Common myeloid progenitor, CD34-positive (primary cell): ENCODE results near the gene LAP3. TPM values are rescaled to one million over a fixed set of nuclear protein-coding genes. Genes with fewer than 3 reads are reported as not detected.

Experiments
- CTCF ChIA-PET: fragments of 350-600 bp; sonication (Branson Sonifier 250); formaldehyde crosslinking; loops from one replicate; lab custom pipeline; 2021; ENCODE audit warnings: antibody characterized with exemption; lab: Charles Lee
- POLR2A ChIA-PET: fragments of 350-600 bp; sonication (Branson Sonifier 250); formaldehyde crosslinking; loops from one replicate; lab custom pipeline; 2021; ENCODE audit warnings: antibody characterized with exemption; lab: Charles Lee
- DNase-seq, 3 donors: peaks; one replicate each; pipeline versions ENCODE4 v3.0.0 to v3.0.0-alpha.2; 2013
- H3K27ac ChIP-seq, 2 experiments: 1 replicate in 1 of 2; 2 replicates in 1 of 2; pipeline ENCODE4 v1.7.0; 2013; ENCODE audit warnings: inconsistent platforms in 2 of 2, low read length in 2 of 2, mild to moderate bottlenecking in 2 of 2, low read depth in 1 of 2, moderate library complexity in 1 of 2; ENCODE audit not compliant: severe bottlenecking in 2 of 2, insufficient read depth in 1 of 2, poor library complexity in 1 of 2
- H3K27me3 ChIP-seq, 5 experiments: replicated peaks in 2 of 5; 1 replicate in 3 of 5; 2 replicates in 2 of 5; pipeline versions ENCODE4 v1.6.1 to v1.7.0; 2013; ENCODE audit warnings: low read length in 4 of 5, mild to moderate bottlenecking in 2 of 5, moderate library complexity in 2 of 5, inconsistent platforms in 1 of 5; ENCODE audit not compliant: insufficient read depth in 5 of 5, control insufficient read depth in 4 of 5
- H3K36me3 ChIP-seq, 4 experiments: 1 replicate in 2 of 4; 2 replicates in 2 of 4; pipeline versions ENCODE4 v1.6.1 to v1.7.0; 2013; ENCODE audit warnings: low read length in 3 of 4, control low read depth in 1 of 4, mild to moderate bottlenecking in 1 of 4; ENCODE audit not compliant: control insufficient read depth in 4 of 4, insufficient read depth in 4 of 4
- H3K4me1 ChIP-seq, 4 experiments: 1 replicate in 3 of 4; 2 replicates in 1 of 4; pipeline versions ENCODE4 v1.6.1 to v1.7.1; 2013; ENCODE audit warnings: low read length in 3 of 4, mild to moderate bottlenecking in 3 of 4, control low read depth in 1 of 4, inconsistent platforms in 1 of 4, moderate library complexity in 1 of 4; ENCODE audit not compliant: control insufficient read depth in 4 of 4, insufficient read depth in 4 of 4; ENCODE audit errors: control extremely low read depth in 1 of 4
- H3K4me3 ChIP-seq, 7 experiments: 1 replicate in 4 of 7; 2 replicates in 3 of 7; pipeline versions ENCODE4 v1.5.1 to v1.7.0; 2013; ENCODE audit warnings: mild to moderate bottlenecking in 7 of 7, low read length in 6 of 7, moderate library complexity in 6 of 7, inconsistent platforms in 2 of 7, low read depth in 2 of 7, control low read depth in 1 of 7; ENCODE audit not compliant: insufficient read depth in 4 of 7, control insufficient read depth in 1 of 7; ENCODE audit errors: extremely low read depth in 1 of 7
- H3K9me3 ChIP-seq, 5 experiments: 1 replicate in 4 of 5; 2 replicates in 1 of 5; pipeline versions ENCODE4 v1.6.1 to v1.7.1; 2013; ENCODE audit warnings: low read length in 4 of 5, mild to moderate bottlenecking in 2 of 5, inconsistent platforms in 1 of 5, low read depth in 1 of 5, moderate library complexity in 1 of 5; ENCODE audit not compliant: control insufficient read depth in 4 of 5, insufficient read depth in 2 of 5; ENCODE audit errors: control extremely low read depth in 1 of 5
- WGBS: methylation state at CpG from one replicate; pipeline ENCODE4 v1.1.5; 2013; ENCODE audit not compliant: insufficient coverage; 5-methylcytosine and 5-hydroxymethylcytosine counted together
- polyA plus RNA-seq: library from polyadenylated mRNA; unstranded; fragments of 120-200 nt; gene quantifications from one replicate; pipeline ENCODE4 v1.2.1, GENCODE V29; 2013

The LAP3 gene
- polyA plus RNA-seq = 56.9 TPM

DNA sequence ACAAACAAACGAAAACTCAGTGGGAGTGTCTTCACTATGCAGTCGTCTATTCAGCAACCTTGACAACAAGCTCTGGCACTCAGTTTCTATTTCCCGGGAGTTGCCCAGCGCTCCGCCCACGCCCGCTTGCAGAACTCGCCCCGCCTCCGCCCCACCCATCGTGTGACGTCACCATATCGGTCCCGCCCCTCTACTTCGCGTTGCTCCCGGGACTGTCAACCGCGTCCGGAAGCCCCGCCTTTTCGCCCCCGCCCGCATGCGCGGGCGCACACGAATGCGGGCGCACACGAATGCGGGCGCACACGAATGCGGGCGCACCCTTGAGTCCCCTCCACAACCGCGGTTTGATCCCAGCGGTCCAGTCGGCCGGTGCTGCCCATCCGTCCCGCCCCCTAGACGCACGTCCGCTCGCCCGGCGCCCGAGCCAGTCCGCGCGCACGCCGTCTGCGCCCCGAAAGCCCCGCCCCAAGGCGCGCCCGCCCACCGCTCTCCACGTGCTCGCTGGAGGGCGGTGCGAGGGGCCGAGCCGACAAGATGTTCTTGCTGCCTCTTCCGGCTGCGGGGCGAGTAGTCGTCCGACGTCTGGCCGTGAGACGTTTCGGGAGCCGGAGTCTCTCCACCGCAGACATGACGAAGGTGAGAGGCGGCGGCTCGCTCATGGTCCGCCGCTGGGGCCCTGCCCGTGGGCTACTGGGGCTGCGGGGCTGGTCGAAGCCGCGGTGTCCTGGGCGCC is at the start of gene LAP3:
LAP3 (plus strand) TSS at position 267 of the 733 bp plus-strand sequence; CDS start at position 535, 268 bp downstream.
- Histone ChIP-seq H3K4me1 (peaks cover 9 to 23% (median 19%) of the 10 kb centered on the region in 4 experiments), H3K4me3 (peak within 1 kb of the TSS; percentile 62 to 90 (median 85)), H3K36me3 (peaks cover 0 to 19% (median 7%) of the 10 kb centered on the region in 4 experiments), H3K9me3 (no peaks in the 10 kb centered on the region), H3K27ac (peak within 1 kb of the TSS; percentile 72 to 89), H3K27me3 (no peaks in the 10 kb centered on the region)
- CTCF ChIA-PET = no interaction called here
- DNase-seq = peak; percentile 95 to 98 (median 97)
- 0% methylated on average over 71 of the region's 91 CpGs for WGBS
- POLR2A ChIA-PET = interaction anchor here (1.1 kb wide), 1 partner anchor 28 kb away, joined by 3 read pairs; no protein-coding TSS in a partner anchor

DNA sequence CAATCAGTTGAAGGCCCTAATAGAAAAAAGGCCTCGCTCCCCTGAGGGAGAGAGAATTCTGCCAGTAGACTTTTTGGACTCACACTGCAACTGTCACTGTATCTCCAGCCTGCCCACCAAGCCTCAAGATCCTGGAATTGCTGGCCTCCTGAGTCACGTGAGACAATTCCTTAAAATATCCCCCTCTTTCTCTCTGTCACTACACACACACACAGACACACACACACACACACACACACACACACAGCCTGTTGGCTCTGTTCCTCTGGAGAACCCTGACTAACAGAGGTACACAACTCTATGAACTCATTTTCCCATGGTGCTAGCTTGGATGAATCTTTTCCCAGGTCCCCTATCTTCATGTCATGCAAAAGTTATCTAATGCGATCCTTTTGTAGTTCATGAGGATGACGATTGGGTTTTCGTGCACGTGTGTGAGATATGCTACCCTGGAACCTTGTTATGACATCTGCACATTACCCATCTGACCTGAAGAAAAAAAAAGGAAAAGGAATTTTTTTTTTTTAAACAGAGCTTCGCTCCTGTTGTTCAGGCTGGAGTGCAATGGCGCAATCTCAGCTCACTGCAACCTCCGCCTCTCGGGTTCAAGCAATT is 48.3 kb upstream of the LAP3 start:
- WGBS = 96% methylated on average over 7 of the region's 10 CpGs
- no peak for DNase-seq
- POLR2A ChIA-PET = no interaction called here
- no peaks in the 10 kb centered on the region for H3K36me3 ChIP-seq
- H3K9me3 ChIP-seq = no peaks in the 10 kb centered on the region
- no peak overlapping the region for H3K4me3 ChIP-seq
- CTCF ChIA-PET = interaction anchor here (1.2 kb wide), 1 partner anchor 17 kb away, joined by 4 read pairs; the partner anchor contains the start of gene QDPR
- no peaks in the 10 kb centered on the region for H3K4me1 ChIP-seq
- H3K27ac ChIP-seq = no peak overlapping the region
- peaks cover 0 to 7% (median 0%) of the 10 kb centered on the region in 5 experiments for H3K27me3 ChIP-seq

DNA sequence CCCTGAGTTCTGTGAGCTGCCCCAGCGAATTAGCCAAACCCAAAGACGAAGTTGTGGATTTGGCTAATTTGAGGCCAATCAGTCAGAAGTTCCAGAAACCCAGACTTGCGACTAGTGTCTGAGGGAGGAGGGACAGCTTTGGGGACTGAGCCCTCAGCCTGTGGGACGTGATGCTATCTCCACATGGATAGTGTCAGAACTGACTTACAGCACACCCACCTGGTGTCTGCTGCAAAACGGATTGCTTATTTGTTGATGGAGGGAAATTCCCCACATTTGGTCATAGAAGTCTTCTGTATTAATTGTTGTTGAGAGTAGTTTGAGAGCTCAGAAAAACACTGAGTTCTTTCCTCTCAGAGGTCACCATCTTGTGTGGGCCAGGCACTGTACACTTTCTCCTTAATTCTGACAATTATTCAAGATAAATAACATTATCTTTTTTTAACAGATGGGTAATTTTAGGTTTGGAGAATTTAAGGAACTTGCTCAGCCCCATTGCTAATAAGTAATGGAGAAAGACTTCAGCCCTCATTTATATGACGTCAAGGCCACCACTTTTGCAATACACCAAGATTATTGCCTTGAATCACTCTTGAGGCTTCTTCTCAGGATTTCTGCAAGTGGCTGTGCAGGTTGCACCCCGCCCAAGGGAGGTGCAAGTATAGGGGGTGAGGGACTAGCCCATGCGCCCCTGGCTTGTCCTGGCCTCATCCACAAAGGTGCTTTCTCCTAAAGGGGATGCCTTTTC is 45.3 kb upstream of the LAP3 start:
- ChIA-PET CTCF (interaction anchor here (1.0 kb wide), 1 partner anchor 27 kb away, joined by 3 read pairs; no protein-coding TSS in a partner anchor), POLR2A (no interaction called here)
- 76% methylated on average over 5 of the region's 8 CpGs for WGBS
- no peak for DNase-seq
- H3K9me3 ChIP-seq = no peaks in the 10 kb centered on the region
- no peak overlapping the region for H3K27ac ChIP-seq
- no peaks in the 10 kb centered on the region for H3K36me3 ChIP-seq
- peaks cover 0 to 4% (median 0%) of the 10 kb centered on the region in 5 experiments for H3K27me3 ChIP-seq
- H3K4me3 ChIP-seq = no peak overlapping the region
- H3K4me1 ChIP-seq = no peaks in the 10 kb centered on the region

DNA sequence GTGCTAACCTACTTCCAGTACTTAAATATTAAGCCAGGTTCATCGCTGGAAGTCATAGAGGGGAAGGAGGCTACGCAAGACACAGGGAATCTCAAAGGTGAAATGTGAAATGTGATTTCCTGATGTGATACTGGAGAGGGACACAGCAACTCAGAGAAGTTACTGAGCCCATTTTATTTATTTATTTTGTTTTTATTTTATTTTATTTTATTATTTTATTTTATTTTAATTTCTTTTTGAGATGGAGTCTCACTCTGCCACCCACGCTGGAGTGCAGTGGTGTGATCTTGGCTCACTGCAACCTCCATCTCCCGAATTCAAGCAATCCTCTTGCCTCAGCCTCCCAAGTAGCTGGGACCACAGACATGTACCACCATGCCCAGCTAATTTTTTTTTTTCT is 42.3 kb upstream of the LAP3 start:
- ChIA-PET CTCF (no interaction called here), POLR2A (no interaction called here)
- no peak for DNase-seq
- no peak overlapping the region for H3K27ac ChIP-seq
- H3K36me3 ChIP-seq = no peaks in the 10 kb centered on the region
- WGBS = 94% methylated on average over 3 of the region's 4 CpGs
- H3K4me3 ChIP-seq = no peak overlapping the region
- H3K27me3 ChIP-seq = no peaks in the 10 kb centered on the region
- H3K4me1 ChIP-seq = no peaks in the 10 kb centered on the region
- H3K9me3 ChIP-seq = no peaks in the 10 kb centered on the region

DNA sequence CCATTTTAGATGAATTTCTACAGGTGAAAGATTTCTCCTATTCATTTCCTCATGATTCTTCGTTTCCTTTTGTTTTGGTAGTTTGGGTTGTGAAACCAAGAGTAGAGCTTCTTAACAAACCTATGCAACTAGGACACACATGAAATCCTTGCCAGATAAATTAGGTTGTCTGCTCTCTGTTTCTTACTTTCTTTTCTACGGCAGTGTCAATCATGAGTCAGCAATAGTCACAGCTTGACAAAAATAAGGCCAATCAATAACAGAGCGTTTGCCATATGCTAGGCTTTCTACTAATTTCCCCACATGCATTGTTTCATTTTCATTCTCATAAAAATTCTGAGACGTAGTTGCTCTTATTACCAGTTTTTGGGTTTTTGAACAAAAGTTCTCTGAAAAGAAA is 41.8 kb upstream of the LAP3 start:
- Histone ChIP-seq H3K36me3 (no peaks in the 10 kb centered on the region), H3K4me3 (no peak overlapping the region), H3K9me3 (no peaks in the 10 kb centered on the region), H3K27me3 (no peaks in the 10 kb centered on the region), H3K4me1 (no peaks in the 10 kb centered on the region), H3K27ac (no peak overlapping the region)
- WGBS = 80% methylated on average over 3 of the region's 4 CpGs
- ChIA-PET POLR2A (no interaction called here), CTCF (interaction anchor here (1.1 to 3.4 kb wide), 2 partner anchors 11 to 14 kb away, joined by 5 to 16 read pairs; no protein-coding TSS in a partner anchor)
- DNase-seq = peak in 1 of 3 donors; percentile 19

DNA sequence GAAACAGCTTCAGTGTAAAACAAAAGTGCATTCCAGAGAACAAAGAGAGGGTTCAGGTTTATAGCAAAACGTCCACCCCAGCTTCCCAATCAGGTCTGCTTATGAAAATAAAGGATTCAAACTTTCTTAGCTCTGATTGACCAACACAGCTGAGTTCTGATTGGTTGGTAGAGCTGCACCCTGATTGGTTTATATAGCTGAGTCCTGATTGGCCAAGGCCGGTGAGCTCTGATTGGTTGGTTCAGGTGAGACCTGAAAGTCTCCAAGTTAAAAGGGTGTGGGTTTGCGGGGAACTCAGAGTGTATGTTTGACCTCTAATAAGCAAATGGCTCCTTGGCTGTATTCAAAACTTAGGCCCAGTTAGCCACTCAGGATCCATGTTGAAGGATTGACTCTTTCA is 41.1 kb upstream of the LAP3 start:
- H3K4me3 ChIP-seq = no peak overlapping the region
- no peaks in the 10 kb centered on the region for H3K27me3 ChIP-seq
- 93% methylated on average over 2 of the region's 3 CpGs for WGBS
- no peaks in the 10 kb centered on the region for H3K9me3 ChIP-seq
- H3K4me1 ChIP-seq = no peaks in the 10 kb centered on the region
- POLR2A ChIA-PET = no interaction called here
- no peak for DNase-seq
- no peak overlapping the region for H3K27ac ChIP-seq
- CTCF ChIA-PET = interaction anchor here (1.1 to 3.4 kb wide), 2 partner anchors 11 to 13 kb away, joined by 5 to 16 read pairs; no protein-coding TSS in a partner anchor
- no peaks in the 10 kb centered on the region for H3K36me3 ChIP-seq
